HuH-7 (cell line): ENCODE measurements around the gene ACBD3.
A peak's percentile ranks its signal among the peaks of the same experiment; 100 is the strongest.

ENCODE experiments used
- DNase-seq: peaks from one replicate; pipeline ENCODE4 v3.0.0; 2011; ENCODE audit warnings: low spot score

ACBD3 gene

GRCh38 chr1:226201029-226201593 is 14.6 kb upstream of the ACBD3 start:
- peak; percentile 62 for DNase-seq

GRCh38 chr1:226199971-226200370 is 13.4 kb upstream of the ACBD3 start:
- no peak for DNase-seq

- no peak for DNase-seq
These were observed 8.6 kb upstream of the ACBD3 start for GRCh38 chr1:226195144-226195543.

- no peak for DNase-seq
These were observed 839 bp upstream of the ACBD3 start for GRCh38 chr1:226187380-226187779.

- no peak for DNase-seq
These were observed 430 bp upstream of the ACBD3 start for GRCh38 chr1:226187019-226187322.

GRCh38 chr1:226185141-226186036 is 1.2 kb downstream of the ACBD3 start:
- DNase-seq, result no peak

GRCh38 chr1:226181996-226182714 is 4.4 kb downstream of the ACBD3 start:
- peak; percentile 56 for DNase-seq

- no peak for DNase-seq
These were observed 9.7 kb downstream of the ACBD3 start for GRCh38 chr1:226176870-226177269.

GRCh38 chr1:226172589-226172988 is 14.0 kb downstream of the ACBD3 start:
- DNase-seq, result no peak

GRCh38 chr1:226166341-226166740 is 20.2 kb downstream of the ACBD3 start:
- no peak for DNase-seq

- DNase-seq, result no peak
These were observed 22.4 kb downstream of the ACBD3 start for GRCh38 chr1:226164154-226164553.

- no peak for DNase-seq
These were observed 23.6 kb downstream of the ACBD3 start for GRCh38 chr1:226162898-226163297.

- DNase-seq, result no peak
These were observed 27.6 kb downstream of the ACBD3 start for GRCh38 chr1:226158983-226159382.

- DNase-seq, result no peak
These were observed 28.1 kb downstream of the ACBD3 start for GRCh38 chr1:226158457-226158856.

- no peak for DNase-seq
These were observed 28.7 kb downstream of the ACBD3 start for GRCh38 chr1:226157761-226158316.

- DNase-seq, result no peak
These were observed 31.9 kb downstream of the ACBD3 start for GRCh38 chr1:226154593-226154992.

- no peak for DNase-seq
These were observed 36.7 kb downstream of the ACBD3 start for GRCh38 chr1:226149806-226150205.

- DNase-seq, result no peak
These were observed 38.4 kb downstream of the ACBD3 start for GRCh38 chr1:226148121-226148648.

GRCh38 chr1:226144045-226144444 is 42.5 kb downstream of the ACBD3 start:
- DNase-seq, result no peak

GRCh38 chr1:226135709-226136108 is 50.8 kb downstream of the ACBD3 start:
- no peak for DNase-seq

- DNase-seq, result peak; percentile 44
These were observed 51.4 kb downstream of the ACBD3 start for GRCh38 chr1:226135059-226135651.
